BLaER1 treated with 17β-estradiol and CSF1 and Interleukin-3, amounts not matched to agents 10 nM and 100 nM (cell line): ENCODE results near the gene CDK10.

Experiments used
- H3K27ac ChIP-seq, 11 experiments: shearing (Covaris generic); formaldehyde crosslinking; 2 replicates each; pipeline ENCODE4 v1.8.1; 2022
- H3K27me3 ChIP-seq, 11 experiments: shearing (Covaris generic); formaldehyde crosslinking; 2 replicates each; pipeline ENCODE4 v1.8.1; 2022
- H3K36me3 ChIP-seq, 11 experiments: shearing (Covaris generic); formaldehyde crosslinking; 2 replicates each; pipeline ENCODE4 v1.8.1; 2022
- H3K4me1 ChIP-seq, 10 experiments: shearing (Covaris generic); formaldehyde crosslinking; 2 replicates each; pipeline ENCODE4 v1.8.1; 2022
- H3K4me2 ChIP-seq, 11 experiments: shearing (Covaris generic); formaldehyde crosslinking; 2 replicates each; pipeline ENCODE4 v1.8.1; 2022
- H3K4me3 ChIP-seq, 10 experiments: shearing (Covaris generic); formaldehyde crosslinking; 2 replicates each; pipeline ENCODE4 v1.8.1; 2022
- H3K9ac ChIP-seq, 11 experiments: shearing (Covaris generic); formaldehyde crosslinking; 2 replicates each; pipeline ENCODE4 v1.8.1; 2022
- H3K9me3 ChIP-seq, 11 experiments: shearing (Covaris generic); formaldehyde crosslinking; replicated peaks in 1 of 11; 2 replicates each; pipeline ENCODE4 v1.8.1; 2022
- H4K20me1 ChIP-seq, 11 experiments: shearing (Covaris generic); formaldehyde crosslinking; 2 replicates each; pipeline ENCODE4 v1.8.1; 2022
- Cebpa-rat ChIP-seq, 11 experiments: shearing (Covaris generic); IDR thresholded peaks; 2 replicates each; pipeline ENCODE4 v1.8.1; 2022

CDK10 gene

DNA sequence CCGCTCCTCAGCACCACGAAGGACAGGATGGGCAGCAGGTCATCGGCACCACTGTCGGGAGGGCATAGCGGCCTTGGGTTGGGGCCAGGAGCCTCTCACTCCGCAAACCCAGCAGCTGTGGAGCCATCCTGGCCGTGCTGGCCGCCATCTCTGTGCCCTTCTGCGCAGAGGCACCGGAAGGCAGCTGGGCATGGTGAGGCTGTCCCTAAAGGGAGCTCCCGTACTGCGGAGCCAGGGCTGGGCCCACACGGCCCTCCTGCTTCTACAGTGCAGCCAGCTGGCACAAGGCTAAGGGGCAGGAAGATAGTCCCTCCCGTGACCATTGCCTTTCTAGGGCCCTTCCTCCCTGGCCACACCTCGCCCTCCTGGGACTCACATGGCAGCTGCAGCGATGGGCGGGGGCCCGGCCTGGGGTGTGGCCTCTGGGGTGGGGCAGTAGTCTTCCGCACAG is 22.0 kb downstream of the CDK10 start:
- Histone ChIP-seq H3K4me1 (peaks cover 16 to 44% (median 28%) of the 10 kb centered on the region in 10 experiments), H3K9ac (no peak overlapping the region), H3K27me3 (no peaks in the 10 kb centered on the region), H4K20me1 (peaks cover 0 to 42% (median 7%) of the 10 kb centered on the region in 11 experiments; a peak in 13 of 22 replicates), H3K36me3 (peaks cover 2 to 36% (median 3%) of the 10 kb centered on the region in 11 experiments; a peak in 9 of 22 replicates), H3K4me2 (no peak overlapping the region), H3K9me3 (no peaks in the 10 kb centered on the region), H3K27ac (no peak overlapping the region), H3K4me3 (no peak overlapping the region)
- no peak for TF ChIP-seq Cebpa-rat (IDR thresholded peaks at IDR 0.05)

DNA sequence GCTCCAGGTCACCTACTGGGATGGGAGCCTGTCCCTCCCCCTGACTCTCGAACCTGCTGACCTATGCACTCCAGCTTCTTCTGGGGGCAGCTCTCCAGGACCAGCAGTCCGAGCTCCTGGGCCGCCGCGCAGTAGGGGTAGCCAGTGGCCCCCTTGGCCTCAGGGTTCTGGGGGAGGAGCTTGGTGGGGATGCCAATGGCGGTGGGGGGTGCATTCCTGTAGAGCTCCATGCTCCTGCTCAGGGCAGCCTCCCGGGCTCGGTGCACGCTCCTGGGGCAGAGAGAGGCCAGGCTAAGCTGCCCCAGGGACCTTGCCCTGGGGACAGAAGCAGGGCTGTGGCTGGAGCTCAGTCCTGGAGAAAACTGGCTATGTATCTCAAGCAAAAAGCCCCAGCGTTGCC is 22.7 kb downstream of the CDK10 start:
- Histone ChIP-seq H3K4me2 (no peak overlapping the region), H3K9me3 (no peaks in the 10 kb centered on the region), H3K9ac (no peak overlapping the region), H3K36me3 (peaks cover 8 to 36% (median 9%) of the 10 kb centered on the region in 11 experiments; a peak in 15 of 22 replicates), H3K4me3 (no peak overlapping the region), H3K27ac (no peak overlapping the region), H3K4me1 (peaks cover 21 to 51% (median 34%) of the 10 kb centered on the region in 10 experiments), H4K20me1 (peaks cover 0 to 44% (median 14%) of the 10 kb centered on the region in 11 experiments; a peak in 16 of 22 replicates), H3K27me3 (no peaks in the 10 kb centered on the region)
- no peak for TF ChIP-seq Cebpa-rat (IDR thresholded peaks at IDR 0.05)

DNA sequence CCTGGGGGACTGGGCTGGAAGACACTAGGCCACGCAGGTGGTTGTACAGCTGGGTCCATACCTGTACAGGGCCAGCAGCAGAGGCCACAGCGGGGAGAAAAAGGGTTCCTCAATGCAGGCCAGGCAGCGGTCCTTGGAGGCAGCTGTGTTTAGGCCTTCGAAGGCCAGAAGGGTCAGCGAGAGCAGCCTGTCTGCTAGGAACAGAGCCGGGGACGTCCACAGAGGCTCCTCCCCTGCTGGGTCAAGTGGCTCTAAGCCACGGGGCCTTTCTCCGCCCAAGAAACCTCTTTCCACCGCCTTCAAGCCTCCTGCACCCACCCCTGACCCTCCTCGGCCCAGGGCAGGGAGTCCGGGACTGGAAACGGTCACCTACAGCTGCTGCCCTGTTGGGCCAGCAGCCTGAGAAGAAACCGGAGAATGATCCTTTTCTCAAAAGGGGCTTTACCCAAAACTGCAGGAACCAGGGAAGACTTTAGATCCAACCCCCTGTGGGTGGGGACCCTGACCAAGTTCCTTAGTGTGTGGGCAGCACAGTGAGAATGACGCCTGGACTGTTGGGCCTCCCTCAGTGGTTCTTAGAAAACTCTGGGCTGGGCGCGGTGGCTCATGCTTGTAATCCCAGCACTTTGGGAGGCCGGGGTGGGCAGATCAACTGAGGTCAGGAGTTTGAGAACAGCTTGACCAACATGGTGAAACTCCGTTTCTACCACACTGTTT is 23.4 kb downstream of the CDK10 start:
- H3K9me3 ChIP-seq, result no peaks in the 10 kb centered on the region
- no peak overlapping the region for H3K4me3 ChIP-seq
- peaks cover 0 to 47% (median 20%) of the 10 kb centered on the region in 11 experiments; a peak in 16 of 22 replicates for H4K20me1 ChIP-seq
- no peak overlapping the region for H3K27ac ChIP-seq
- no peak overlapping the region; a peak in 1 of 22 replicates for H3K4me2 ChIP-seq
- H3K27me3 ChIP-seq, result no peaks in the 10 kb centered on the region
- H3K4me1 ChIP-seq, result peaks cover 28 to 58% (median 40%) of the 10 kb centered on the region in 10 experiments
- H3K9ac ChIP-seq, result no peak overlapping the region
- no peak for TF ChIP-seq Cebpa-rat (IDR thresholded peaks at IDR 0.05)
- H3K36me3 ChIP-seq, result peaks cover 12 to 43% (median 16%) of the 10 kb centered on the region in 11 experiments; a peak in 15 of 22 replicates

DNA sequence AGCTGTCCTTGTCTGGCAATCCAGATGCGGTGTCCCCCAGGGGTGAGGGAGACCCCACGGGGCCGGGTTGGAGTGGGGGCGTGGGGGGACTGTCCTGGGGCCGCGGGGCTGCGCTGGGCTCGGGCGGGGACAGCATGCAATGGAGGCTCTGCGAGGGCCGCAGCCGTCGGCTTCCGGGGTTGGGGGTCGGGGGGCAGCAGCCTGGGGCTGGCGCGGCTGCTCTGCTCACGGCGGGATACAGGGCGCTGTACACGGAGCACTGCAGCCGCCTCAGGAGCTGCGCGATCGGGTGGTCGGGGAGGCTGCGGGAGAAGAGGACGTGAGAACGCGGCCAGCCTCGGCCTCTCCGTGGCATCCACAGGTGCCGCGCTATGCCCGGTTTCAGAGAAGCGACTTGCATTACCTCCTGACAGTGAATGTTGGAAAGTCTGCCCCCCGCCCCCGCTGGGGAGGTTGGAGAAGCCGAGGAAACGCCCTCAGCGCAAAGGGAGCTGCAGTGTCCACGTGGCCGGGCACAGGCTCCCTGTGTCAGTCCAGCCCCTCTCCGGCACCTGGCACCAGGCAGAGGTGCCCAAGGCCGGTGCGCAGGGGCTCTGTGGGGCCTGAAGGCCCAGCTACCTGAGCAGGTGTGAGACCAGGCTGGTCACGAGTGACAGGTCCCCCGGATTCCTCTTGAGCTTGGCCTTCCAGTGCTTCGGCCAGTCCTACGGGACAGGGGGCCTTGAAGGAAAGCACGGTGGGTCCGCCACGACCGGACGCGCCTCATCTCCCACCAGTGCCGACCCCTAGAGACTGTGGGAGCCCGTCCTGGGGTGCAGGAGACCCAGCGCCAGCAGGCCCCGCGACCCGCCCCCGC is 24.4 kb downstream of the CDK10 start:
- peaks cover 0 to 47% (median 23%) of the 10 kb centered on the region in 11 experiments; a peak in 17 of 22 replicates for H4K20me1 ChIP-seq
- H3K36me3 ChIP-seq, result peaks cover 18 to 51% (median 24%) of the 10 kb centered on the region in 11 experiments; a peak in 19 of 22 replicates
- peak overlapping the region in 8 of 11 experiments; percentile 7 to 50 (median 24); a peak in 11 of 22 replicates for H3K4me2 ChIP-seq
- peaks cover 24 to 62% (median 38%) of the 10 kb centered on the region in 10 experiments for H3K4me1 ChIP-seq
- no peaks in the 10 kb centered on the region for H3K9me3 ChIP-seq
- H3K27ac ChIP-seq, result no peak overlapping the region
- TF ChIP-seq Cebpa-rat (IDR thresholded peaks at IDR 0.05), result no peak
- H3K27me3 ChIP-seq, result no peaks in the 10 kb centered on the region
- H3K4me3 ChIP-seq, result no peak overlapping the region
- H3K9ac ChIP-seq, result no peak overlapping the region

- Histone ChIP-seq H3K9me3 (no peaks in the 10 kb centered on the region), H4K20me1 (peaks cover 0 to 43% (median 25%) of the 10 kb centered on the region in 11 experiments; a peak in 17 of 22 replicates), H3K4me1 (peaks cover 23 to 64% (median 35%) of the 10 kb centered on the region in 10 experiments), H3K27ac (peak overlapping the region in 10 of 11 experiments; percentile 28 to 98 (median 92); a peak in 21 of 22 replicates), H3K27me3 (no peaks in the 10 kb centered on the region), H3K4me2 (peak overlapping the region; percentile 84 to 99 (median 96)), H3K36me3 (peaks cover 23 to 59% (median 30%) of the 10 kb centered on the region in 11 experiments; a peak in 20 of 22 replicates), H3K4me3 (peak overlapping the region; percentile 57 to 98 (median 91)), H3K9ac (peak overlapping the region; percentile 74 to 98 (median 93))
- no peak for TF ChIP-seq Cebpa-rat (IDR thresholded peaks at IDR 0.05)
Measured at GRCh38 chr16:89711601-89712273, 25.2 kb downstream of the CDK10 start.

- H3K4me2 ChIP-seq, result peak overlapping the region; percentile 84 to 99 (median 96)
- H4K20me1 ChIP-seq, result peaks cover 0 to 46% (median 27%) of the 10 kb centered on the region in 11 experiments; a peak in 17 of 22 replicates
- no peak for TF ChIP-seq Cebpa-rat (IDR thresholded peaks at IDR 0.05)
- H3K27ac ChIP-seq, result peak overlapping the region in 10 of 11 experiments; percentile 28 to 98 (median 92); a peak in 21 of 22 replicates
- H3K9ac ChIP-seq, result peak overlapping the region; percentile 74 to 98 (median 93)
- H3K36me3 ChIP-seq, result peaks cover 26 to 58% (median 32%) of the 10 kb centered on the region in 11 experiments; a peak in 20 of 22 replicates
- no peaks in the 10 kb centered on the region for H3K9me3 ChIP-seq
- H3K4me1 ChIP-seq, result peaks cover 23 to 67% (median 36%) of the 10 kb centered on the region in 10 experiments
- peak overlapping the region; percentile 57 to 98 (median 91) for H3K4me3 ChIP-seq
- no peaks in the 10 kb centered on the region for H3K27me3 ChIP-seq
Measured at GRCh38 chr16:89712274-89712781, 25.8 kb downstream of the CDK10 start.

GRCh38 chr16:89716493-89716892 is 30.0 kb downstream of the CDK10 start:
- H3K4me3 ChIP-seq, result no peak overlapping the region
- peaks cover 30 to 79% (median 62%) of the 10 kb centered on the region in 10 experiments for H3K4me1 ChIP-seq
- H3K4me2 ChIP-seq, result peak overlapping the region in 2 of 11 experiments; percentile 13 to 26; a peak in 4 of 22 replicates
- H3K9me3 ChIP-seq, result no peaks in the 10 kb centered on the region
- H3K27ac ChIP-seq, result no peak overlapping the region
- H3K27me3 ChIP-seq, result peaks cover 0 to 21% (median 9%) of the 10 kb centered on the region in 11 experiments; a peak in 13 of 22 replicates
- H3K9ac ChIP-seq, result peak overlapping the region in 3 of 11 experiments; percentile 7 to 26 (median 23); a peak in 2 of 22 replicates
- TF ChIP-seq Cebpa-rat (IDR thresholded peaks at IDR 0.05), result no peak
- peaks cover 9 to 49% (median 41%) of the 10 kb centered on the region in 11 experiments; a peak in 20 of 22 replicates for H3K36me3 ChIP-seq
- H4K20me1 ChIP-seq, result peaks cover 0 to 79% (median 25%) of the 10 kb centered on the region in 11 experiments; a peak in 14 of 22 replicates
